HepG2 (cell line): ENCODE measurements around the gene RTF1. TPM values are rescaled to one million over a fixed set of nuclear protein-coding genes. Genes with fewer than 3 reads are reported as not detected.
A peak's percentile ranks its signal among the peaks of the same experiment; 100 is the strongest.

Source experiments
- ATRX ChIP-seq: sonication (generic); formaldehyde crosslinking; IDR thresholded peaks from 2 replicates; pipeline ENCODE4 v1.4.0; 2020; ENCODE audit warnings: missing genetic modification reagents, borderline replicate concordance
- BRF2 ChIP-seq: sonication (generic); formaldehyde crosslinking; IDR thresholded peaks from 2 replicates; pipeline ENCODE4 v1.8.1; 2022; ENCODE audit warnings: mild to moderate bottlenecking, missing genetic modification reagents
- ETS1 ChIP-seq: sonication (generic); formaldehyde crosslinking; IDR thresholded peaks from 2 replicates; pipeline ENCODE4 v1.4.0; 2020; ENCODE audit warnings: missing genetic modification reagents
- FOSL2 ChIP-seq: sonication (generic); formaldehyde crosslinking; IDR thresholded peaks from 2 replicates; pipeline ENCODE4 v1.4.0; 2020; ENCODE audit warnings: missing genetic modification reagents
- FOXO4 ChIP-seq: sonication (generic); formaldehyde crosslinking; conservative IDR thresholded peaks from 2 replicates; pipeline ENCODE4 v1.8.1; 2023; ENCODE audit warnings: missing genetic modification reagents
- MAX ChIP-seq: IDR thresholded peaks from 2 replicates; pipeline ENCODE4 v1.6.1; 2012; ENCODE audit warnings: inconsistent platforms
- MXD4 ChIP-seq: IDR thresholded peaks from 2 replicates; pipeline ENCODE4 v1.6.1; 2016; ENCODE audit warnings: mild to moderate bottlenecking, missing biosample characterization, missing genetic modification reagents
- NR3C1 ChIP-seq: sonication (generic); formaldehyde crosslinking; IDR thresholded peaks from 2 replicates; pipeline ENCODE4 v1.4.0; 2020; ENCODE audit warnings: missing genetic modification reagents
- PREB ChIP-seq: sonication (generic); formaldehyde crosslinking; IDR thresholded peaks from 2 replicates; pipeline ENCODE4 v1.4.0; 2020; ENCODE audit warnings: missing genetic modification reagents
- RELA ChIP-seq: sonication (generic); formaldehyde crosslinking; IDR thresholded peaks from 2 replicates; pipeline ENCODE4 v1.4.0; 2020; ENCODE audit warnings: missing genetic modification reagents
- RXRA ChIP-seq: sonication (generic); formaldehyde crosslinking; IDR thresholded peaks from 2 replicates; pipeline ENCODE4 v1.5.1; 2020; ENCODE audit warnings: missing genetic modification reagents
- SIX4 ChIP-seq: sonication (generic); formaldehyde crosslinking; IDR thresholded peaks from 2 replicates; pipeline ENCODE4 v1.4.0; 2020; ENCODE audit warnings: missing genetic modification reagents
- TBP ChIP-seq: sonication (generic); formaldehyde crosslinking; IDR thresholded peaks from 2 replicates; pipeline ENCODE4 v1.5.0; 2020; ENCODE audit warnings: missing genetic modification reagents
- TBX3 ChIP-seq: fragments of 450-650 bp; IDR thresholded peaks from 2 replicates; pipeline ENCODE4 v1.6.1; 2017; ENCODE audit warnings: antibody characterized with exemption, mild to moderate bottlenecking, inconsistent platforms, borderline replicate concordance
- THAP11 ChIP-seq: IDR thresholded peaks from 2 replicates; pipeline ENCODE4 v1.6.1; 2016; ENCODE audit warnings: missing biosample characterization, missing genetic modification reagents
- TIGD3 ChIP-seq: sonication (generic); formaldehyde crosslinking; IDR thresholded peaks from 2 replicates; pipeline ENCODE4 v1.5.1; 2020; ENCODE audit warnings: mild to moderate bottlenecking, missing genetic modification reagents, borderline replicate concordance
- ZC3H4 ChIP-seq: sonication (generic); formaldehyde crosslinking; IDR thresholded peaks from 2 replicates; pipeline ENCODE4 v1.4.0; 2020; ENCODE audit warnings: missing genetic modification reagents, borderline replicate concordance
- ZNF253 ChIP-seq: sonication (generic); formaldehyde crosslinking; IDR thresholded peaks from 2 replicates; pipeline ENCODE4 v1.8.0; 2022; ENCODE audit warnings: mild to moderate bottlenecking, missing genetic modification reagents, borderline replicate concordance
- ZNF547 ChIP-seq: sonication (generic); formaldehyde crosslinking; IDR thresholded peaks from 2 replicates; pipeline ENCODE4 v1.5.1; 2020; ENCODE audit warnings: mild to moderate bottlenecking, missing genetic modification reagents
- ZNF552 ChIP-seq: sonication (generic); formaldehyde crosslinking; IDR thresholded peaks from 2 replicates; pipeline ENCODE4 v1.9.0; 2022; ENCODE audit warnings: missing genetic modification reagents, mild to moderate bottlenecking, borderline replicate concordance
- ZNF597 ChIP-seq: sonication (generic); formaldehyde crosslinking; IDR thresholded peaks from 2 replicates; pipeline ENCODE4 v1.5.0; 2020; ENCODE audit warnings: missing genetic modification reagents
- polyA plus RNA-seq, 8 experiments: library from polyadenylated mRNA; depleted of rRNA in 3 of 8; stranded (reverse) in 7 of 8; unstranded in 1 of 8; fragments of >200 nt; fragmentation: Illumina TruSeq in 4 of 8; extraction: Trizol in 4 of 8; gene quantifications; 2 replicates each; pipeline versions ENCODE4 v1.2.1 to v1.2.3, GENCODE V29; 2011 to 2016; ENCODE audit warnings: low read depth in 4 of 8, missing spikeins in 1 of 8, mixed read lengths in 1 of 8; ENCODE audit not compliant: insufficient read depth in 1 of 8
- total RNA-seq, 5 experiments: library from RNA; depleted of rRNA; stranded (reverse); fragments of >200 nt; fragmentation: Illumina TruSeq; extraction: Trizol; gene quantifications; 2 replicates each; pipeline ENCODE4 v1.2.3, GENCODE V29; 2016; ENCODE audit warnings: low read depth in 1 of 5

The RTF1 gene
- total and polyA plus RNA-seq, 2 of the 13 experiments (the other 11 are each of a cell fraction or from before 2014, with no cell fraction given), result 13.9 to 17.9 TPM

GRCh38 chr15:41493205-41493901, 76.5 kb downstream of the RTF1 start, which contains the start of gene ITPKA (continued):
- no peak for TF ChIP-seq FOXO4 (CRISPR knock-in tag)
- peak; percentile 28 for TF ChIP-seq MAX
- TF ChIP-seq ZNF552, result no peak
- TF ChIP-seq ETS1 (CRISPR knock-in tag), result no peak
- TF ChIP-seq ATRX (CRISPR knock-in tag), result no peak
- peak; percentile 39; the same call in 1 of the 2 replicates for TF ChIP-seq RELA (CRISPR knock-in tag)
- TF ChIP-seq SIX4 (CRISPR knock-in tag), result 0 out of 2 replicates have a peak, but pooled peaks have one; percentile 13
- TF ChIP-seq BRF2 (CRISPR knock-in tag), result peak; percentile 80; the same call in 1 of the 2 replicates
- no peak for TF ChIP-seq ZC3H4 (CRISPR knock-in tag)
- peak; percentile 35; the same call in 1 of the 2 replicates for TF ChIP-seq MXD4 (CRISPR knock-in tag)
- TF ChIP-seq PREB (CRISPR knock-in tag), result no peak
- no peak for TF ChIP-seq ZNF597 (CRISPR knock-in tag)
- peak; percentile 76; the same call in 1 of the 2 replicates for TF ChIP-seq RXRA (CRISPR knock-in tag)
- TF ChIP-seq NR3C1, result no peak
- peak; percentile 48; the same call in 1 of the 2 replicates for TF ChIP-seq THAP11 (CRISPR knock-in tag)
- no peak for TF ChIP-seq TBX3
- no peak for TF ChIP-seq ZNF253 (CRISPR knock-in tag)
- no peak for TF ChIP-seq TIGD3 (CRISPR knock-in tag)
- peak; percentile 85 for TF ChIP-seq ZNF547 (CRISPR knock-in tag)
- no peak for TF ChIP-seq TBP (CRISPR knock-in tag)
- peak; percentile 10; the same call in 1 of the 2 replicates for TF ChIP-seq FOSL2 (CRISPR knock-in tag)
